GM12892 (cell line): ENCODE data around the gene NR0B2.
"Not testable (repeated sequence)": the region's sequence is repeated elsewhere in the genome, so short reads cannot be mapped to it uniquely, and the experiment has no call there.

ENCODE experiments used
- DNase-seq: peaks from one replicate; pipeline ENCODE4 v3.0.0; 2011; ENCODE audit not compliant: insufficient read length
- FAIRE-seq: peaks from 2 replicates; lab custom pipeline; 2011; peaks lifted over from hg19 to GRCh38; lab: Jason Lieb, UNC
- POLR2A ChIP-seq: IDR thresholded peaks from 2 replicates; pipeline ENCODE4 v1.6.1; 2011; ENCODE audit warnings: low read depth, low read length, control low read depth
- POLR2AphosphoS5 ChIP-seq: IDR thresholded peaks from 2 replicates; pipeline ENCODE4 v1.6.1; 2011; ENCODE audit warnings: low read depth, low read length, control low read depth
- TAF1 ChIP-seq: IDR thresholded peaks from 2 replicates; pipeline ENCODE4 v1.6.1; 2011; ENCODE audit warnings: low read depth, mild to moderate bottlenecking, control low read depth, low read length, borderline replicate concordance

Gene NR0B2

GRCh38 chr1:26950602-26951001 is 36.8 kb upstream of the NR0B2 start:
- no peak for DNase-seq
- FAIRE-seq, result no peak
- TF ChIP-seq POLR2AphosphoS5 (no peak), TAF1 (no peak), POLR2A (no peak)

GRCh38 chr1:26949926-26950319 is 36.1 kb upstream of the NR0B2 start:
- FAIRE-seq (no peak), DNase-seq (no peak)
- no peak for TF ChIP-seq POLR2AphosphoS5
- no peak for TF ChIP-seq TAF1
- no peak for TF ChIP-seq POLR2A

GRCh38 chr1:26949266-26949925 is 35.6 kb upstream of the NR0B2 start:
- TF ChIP-seq POLR2A (no peak), POLR2AphosphoS5 (no peak), TAF1 (no peak)
- DNase-seq, result no peak
- FAIRE-seq, result no peak

GRCh38 chr1:26948725-26949057 is 34.9 kb upstream of the NR0B2 start:
- FAIRE-seq, DNase-seq: not testable (repeated sequence)

- no peak for DNase-seq
- no peak for TF ChIP-seq POLR2AphosphoS5
- TF ChIP-seq TAF1, result no peak
- TF ChIP-seq POLR2A, result no peak
- FAIRE-seq, result no peak
Measured at GRCh38 chr1:26946270-26946669, 32.5 kb upstream of the NR0B2 start.

- FAIRE-seq (no peak), DNase-seq (no peak)
- TF ChIP-seq POLR2A, result no peak; the same call in 1 of the 2 replicates
- no peak for TF ChIP-seq POLR2AphosphoS5
- no peak for TF ChIP-seq TAF1
Measured at GRCh38 chr1:26945728-26946127, 32.0 kb upstream of the NR0B2 start.

- FAIRE-seq (no peak), DNase-seq (no peak)
- TF ChIP-seq POLR2AphosphoS5, result no peak
- TF ChIP-seq POLR2A, result no peak
- no peak for TF ChIP-seq TAF1
Measured at GRCh38 chr1:26945138-26945537, 31.4 kb upstream of the NR0B2 start.

- DNase-seq (no peak), FAIRE-seq (no peak)
- no peak for TF ChIP-seq POLR2AphosphoS5
- TF ChIP-seq POLR2A, result no peak
- no peak for TF ChIP-seq TAF1
Measured at GRCh38 chr1:26942656-26943055, 28.9 kb upstream of the NR0B2 start.

GRCh38 chr1:26941311-26941710 is 27.5 kb upstream of the NR0B2 start:
- no peak for TF ChIP-seq POLR2A
- no peak for TF ChIP-seq TAF1
- no peak for TF ChIP-seq POLR2AphosphoS5
- no peak for FAIRE-seq
- no peak for DNase-seq

GRCh38 chr1:26938659-26939025 is 24.9 kb upstream of the NR0B2 start:
- TF ChIP-seq POLR2A (no peak), TAF1 (no peak), POLR2AphosphoS5 (no peak)
- no peak for DNase-seq
- FAIRE-seq, result no peak

GRCh38 chr1:26938004-26938658 is 24.4 kb upstream of the NR0B2 start:
- DNase-seq (no peak), FAIRE-seq (no peak)
- TF ChIP-seq POLR2A, result no peak
- TF ChIP-seq TAF1, result no peak
- no peak for TF ChIP-seq POLR2AphosphoS5

- FAIRE-seq (no peak), DNase-seq (no peak)
- TF ChIP-seq POLR2A, result no peak
- no peak for TF ChIP-seq POLR2AphosphoS5
- TF ChIP-seq TAF1, result no peak
Measured at GRCh38 chr1:26936823-26937222, 23.0 kb upstream of the NR0B2 start.
